Spinal cord (tissue), 10 donors: ENCODE data around the gene ZDHHC3. TPM values are rescaled to one million over a fixed set of nuclear protein-coding genes. Genes with fewer than 3 reads are reported as not detected.

ENCODE experiments used
- DNase-seq, 6 donors: peaks; one replicate each; pipeline versions ENCODE4 v3.0.0 to v3.0.0-alpha.2; 2013 to 2015; ENCODE audit warnings: low spot score in 6 of 6, low read depth in 4 of 6
- H3K27ac ChIP-seq: one replicate; pipeline ENCODE4 v1.5.1; 2013; ENCODE audit warnings: low read depth, low read length, control low read depth
- H3K27me3 ChIP-seq: one replicate; pipeline ENCODE4 v1.6.1; 2013; ENCODE audit warnings: low read length; ENCODE audit not compliant: control insufficient read depth, insufficient read depth
- H3K36me3 ChIP-seq: one replicate; pipeline ENCODE4 v1.6.1; 2013; ENCODE audit warnings: low read length; ENCODE audit not compliant: control insufficient read depth, insufficient read depth
- H3K4me1 ChIP-seq: one replicate; pipeline ENCODE4 v1.6.1; 2013; ENCODE audit warnings: low read length; ENCODE audit not compliant: control insufficient read depth, insufficient read depth
- H3K4me3 ChIP-seq: one replicate; pipeline ENCODE4 v1.5.1; 2013; ENCODE audit warnings: low read depth, low read length, control low read depth
- H3K9me3 ChIP-seq: one replicate; pipeline ENCODE4 v1.6.1; 2013; ENCODE audit warnings: low read length; ENCODE audit not compliant: control insufficient read depth, insufficient read depth
- WGBS: methylation state at CpG from one replicate; pipeline ENCODE4 v1.1.5; 2013; ENCODE audit warnings: missing lambda C conversion rate; ENCODE audit not compliant: insufficient coverage; 5-methylcytosine and 5-hydroxymethylcytosine counted together
- polyA plus RNA-seq, 2 donors: library from polyadenylated mRNA; unstranded; fragments of 120-200 nt; gene quantifications; one replicate each; pipeline ENCODE4 v1.2.1, GENCODE V29; 2013; ENCODE audit not compliant: insufficient read length in 2 of 2
- total RNA-seq, 2 donors: library from RNA; depleted of rRNA in 1 of 2; stranded (reverse); fragments of 120-200 nt in 1 of 2; fragments of >200 nt in 1 of 2; gene quantifications; one replicate each; pipeline versions ENCODE4 v1.2.3 to v1.2.4, GENCODE V29; 2013 to 2014
- donor health status: healthy.

ZDHHC3 gene
- total and polyA plus RNA-seq, 4 donors, result 57.8 to 95.8 (median 70.6) TPM

- no peak for DNase-seq
- Histone ChIP-seq H3K36me3 (peaks cover 42% of the 10 kb centered on the region), H3K4me1 (no peaks in the 10 kb centered on the region), H3K4me3 (no peak overlapping the region), H3K27me3 (no peaks in the 10 kb centered on the region), H3K27ac (no peak overlapping the region), H3K9me3 (no peaks in the 10 kb centered on the region)
- no CpG with 5 or more reads among the region's 5 CpGs for WGBS
These were observed 51.4 kb downstream of the ZDHHC3 start for GRCh38 chr3:44924457-44925084.

DNA sequence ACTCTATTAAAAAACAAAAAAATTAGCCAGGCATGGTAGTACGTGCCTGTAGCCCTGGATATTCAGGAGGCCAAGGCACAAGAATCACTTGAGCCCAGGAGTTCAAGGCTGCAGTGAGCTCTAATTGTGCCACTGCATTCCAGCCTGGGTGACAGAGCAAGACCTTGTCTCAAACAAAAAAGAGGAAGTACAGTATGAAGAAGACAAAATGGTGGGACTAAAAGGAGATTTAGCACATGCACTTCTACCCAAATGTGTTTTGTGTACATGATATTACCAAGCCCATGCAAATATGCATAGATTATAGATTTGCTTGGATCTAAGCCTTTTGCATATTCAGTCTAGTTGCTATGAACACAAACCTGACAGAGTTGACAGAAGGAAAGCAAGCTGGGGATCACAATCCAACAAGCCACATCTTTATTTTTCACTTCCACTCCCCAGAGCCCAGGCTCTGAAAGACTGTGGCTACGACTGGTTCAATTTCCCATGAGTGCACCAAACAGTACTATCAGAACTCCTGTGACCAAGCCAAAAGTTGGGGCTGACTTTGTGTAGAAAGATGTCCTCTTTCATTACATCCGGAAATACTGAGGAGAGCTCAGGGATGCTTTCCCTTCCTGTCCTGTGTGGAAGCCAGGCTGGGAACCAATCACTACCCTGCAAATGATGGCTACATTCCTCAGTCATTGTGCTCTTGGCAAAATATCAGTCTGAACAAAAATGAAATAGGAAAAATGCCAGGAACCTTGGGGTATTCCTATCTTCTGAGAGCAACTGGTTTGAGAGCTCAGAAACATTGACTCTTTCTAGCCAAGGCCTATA, 52.1 kb downstream of the ZDHHC3 start:
- no peaks in the 10 kb centered on the region for H3K9me3 ChIP-seq
- no peaks in the 10 kb centered on the region for H3K4me1 ChIP-seq
- no peaks in the 10 kb centered on the region for H3K27me3 ChIP-seq
- no peak overlapping the region for H3K27ac ChIP-seq
- peaks cover 35% of the 10 kb centered on the region for H3K36me3 ChIP-seq
- 91% methylated on average over 2 of the region's 3 CpGs for WGBS
- DNase-seq, result peak in 2 of 6 donors; percentile 40 to 53
- no peak overlapping the region for H3K4me3 ChIP-seq

- Histone ChIP-seq H3K27ac (no peak overlapping the region), H3K9me3 (no peaks in the 10 kb centered on the region), H3K36me3 (peaks cover 31% of the 10 kb centered on the region), H3K4me3 (no peak overlapping the region), H3K27me3 (no peaks in the 10 kb centered on the region), H3K4me1 (no peaks in the 10 kb centered on the region)
- WGBS, result 76% methylated on average over 2 of the region's 3 CpGs
- no peak for DNase-seq
These were observed 55.9 kb downstream of the ZDHHC3 start for GRCh38 chr3:44920081-44920480.

DNA sequence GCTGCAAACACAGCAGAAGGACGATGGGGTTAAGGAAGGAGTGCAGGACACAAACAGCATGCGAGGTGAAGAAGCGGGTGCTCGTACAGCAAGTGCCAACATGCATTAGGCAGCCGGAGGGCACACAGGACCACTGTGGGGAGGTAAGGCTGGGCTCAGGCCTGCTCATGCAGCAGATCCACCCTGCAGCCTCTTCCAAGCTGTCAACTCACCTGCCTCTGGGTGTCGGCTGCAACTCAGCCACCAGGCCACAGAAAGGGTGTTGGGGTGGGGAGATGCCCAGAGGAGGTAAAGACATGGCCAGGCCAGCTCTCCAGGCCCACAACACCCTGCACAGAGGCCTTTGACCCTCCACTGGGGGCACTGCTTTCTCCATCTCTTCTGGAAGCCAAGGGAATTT, 57.4 kb downstream of the ZDHHC3 start:
- Histone ChIP-seq H3K36me3 (peaks cover 31% of the 10 kb centered on the region), H3K4me3 (no peak overlapping the region), H3K27ac (no peak overlapping the region), H3K4me1 (no peaks in the 10 kb centered on the region), H3K9me3 (no peaks in the 10 kb centered on the region), H3K27me3 (no peaks in the 10 kb centered on the region)
- DNase-seq, result no peak
- 93% methylated on average over 5 of the region's 6 CpGs for WGBS

GRCh38 chr3:44918087-44918486, 57.9 kb downstream of the ZDHHC3 start:
- H3K27ac ChIP-seq, result no peak overlapping the region
- no peaks in the 10 kb centered on the region for H3K9me3 ChIP-seq
- no peak for DNase-seq
- H3K4me3 ChIP-seq, result no peak overlapping the region
- no peaks in the 10 kb centered on the region for H3K27me3 ChIP-seq
- no peaks in the 10 kb centered on the region for H3K4me1 ChIP-seq
- peaks cover 31% of the 10 kb centered on the region for H3K36me3 ChIP-seq
- WGBS, result no CpG with 5 or more reads among the region's 12 CpGs

DNA sequence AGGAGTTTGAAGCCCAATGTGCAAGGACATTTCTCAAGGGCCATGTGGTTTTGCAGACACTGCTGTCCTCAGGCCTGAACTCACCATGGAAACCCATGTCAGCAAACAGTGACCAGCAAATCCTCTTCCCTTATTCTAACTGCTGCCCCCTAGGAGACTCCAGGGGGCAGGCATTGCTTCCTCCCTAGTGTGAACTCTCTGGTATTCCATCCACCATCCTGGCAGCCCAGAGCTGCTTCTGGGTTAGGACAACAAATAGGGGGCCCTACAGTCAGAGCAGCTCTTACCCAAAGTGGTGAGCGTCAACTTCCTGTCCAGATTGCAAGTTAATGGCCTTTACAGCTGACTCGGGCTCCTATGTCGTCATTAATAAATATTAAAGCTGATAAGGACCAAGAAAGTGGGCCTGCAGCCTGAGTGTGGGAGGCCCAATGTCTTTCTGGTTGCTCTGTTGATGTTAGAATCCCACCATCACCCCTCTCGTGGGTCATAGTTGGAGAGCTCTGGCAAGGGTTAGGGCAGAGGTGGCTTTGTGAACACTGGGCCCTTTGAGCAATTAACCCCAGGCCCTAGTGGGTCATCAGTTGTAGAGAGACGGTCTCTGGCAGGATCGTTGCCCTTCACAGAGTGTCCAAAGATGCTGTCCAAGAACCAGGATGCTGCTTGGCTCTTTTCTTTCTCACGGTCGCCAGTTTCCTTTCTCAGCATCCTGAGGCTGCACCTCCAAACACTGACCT, 60.1 kb downstream of the ZDHHC3 start:
- no peak overlapping the region for H3K27ac ChIP-seq
- peaks cover 20% of the 10 kb centered on the region for H3K36me3 ChIP-seq
- no peaks in the 10 kb centered on the region for H3K9me3 ChIP-seq
- WGBS, result 97% methylated on average over 6 of the region's 8 CpGs
- H3K4me1 ChIP-seq, result no peaks in the 10 kb centered on the region
- no peak for DNase-seq
- no peaks in the 10 kb centered on the region for H3K27me3 ChIP-seq
- H3K4me3 ChIP-seq, result no peak overlapping the region

- H3K4me3 ChIP-seq, result no peak overlapping the region
- no peaks in the 10 kb centered on the region for H3K4me1 ChIP-seq
- H3K9me3 ChIP-seq, result no peaks in the 10 kb centered on the region
- no peak overlapping the region for H3K27ac ChIP-seq
- DNase-seq, result no peak
- 56% methylated on average over 4 of the region's 4 CpGs for WGBS
- H3K27me3 ChIP-seq, result no peaks in the 10 kb centered on the region
- H3K36me3 ChIP-seq, result peaks cover 20% of the 10 kb centered on the region
These were observed 61.0 kb downstream of the ZDHHC3 start for GRCh38 chr3:44914936-44915335.

GRCh38 chr3:44913868-44914468, 62.0 kb downstream of the ZDHHC3 start:
- no peaks in the 10 kb centered on the region for H3K4me1 ChIP-seq
- peak in 5 of 6 donors; percentile 15 to 78 (median 23) for DNase-seq
- H3K27me3 ChIP-seq, result no peaks in the 10 kb centered on the region
- 29% methylated on average over 4 of the region's 4 CpGs for WGBS
- no peak overlapping the region for H3K27ac ChIP-seq
- no peak overlapping the region for H3K4me3 ChIP-seq
- H3K36me3 ChIP-seq, result peaks cover 20% of the 10 kb centered on the region
- no peaks in the 10 kb centered on the region for H3K9me3 ChIP-seq

DNA sequence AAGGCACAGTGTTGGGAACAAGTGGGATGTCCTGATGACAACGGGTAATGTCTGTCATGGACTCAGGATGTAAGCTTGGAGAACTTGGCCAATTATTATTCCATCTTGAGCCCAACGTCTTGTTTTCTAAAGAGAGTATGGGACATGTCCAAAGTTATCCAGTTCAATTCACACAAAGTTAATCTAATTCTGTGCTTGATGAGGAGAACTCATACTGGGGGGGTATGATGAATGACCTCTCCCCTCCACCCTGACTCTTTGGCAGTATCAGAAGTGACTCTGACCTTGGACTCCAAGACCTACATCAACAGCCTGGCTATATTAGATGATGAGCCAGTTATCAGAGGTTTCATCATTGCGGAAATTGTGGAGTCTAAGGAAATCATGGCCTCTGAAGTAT, 65.3 kb downstream of the ZDHHC3 start:
- no peak overlapping the region for H3K4me3 ChIP-seq
- WGBS, result 100% methylated on average over 1 of the region's 3 CpGs
- DNase-seq, result no peak
- H3K36me3 ChIP-seq, result no peaks in the 10 kb centered on the region
- no peaks in the 10 kb centered on the region for H3K27me3 ChIP-seq
- H3K4me1 ChIP-seq, result no peaks in the 10 kb centered on the region
- no peaks in the 10 kb centered on the region for H3K9me3 ChIP-seq
- H3K27ac ChIP-seq, result no peak overlapping the region
